BLaER1 (cell line): ENCODE measurements around the gene EIF4ENIF1.
A peak's percentile ranks its signal among the peaks of the same experiment; 100 is the strongest.

Experiments used
- H3K27ac ChIP-seq: shearing (Covaris generic); formaldehyde crosslinking; 2 replicates; pipeline ENCODE4 v1.8.1; 2022
- H3K27me3 ChIP-seq: shearing (Covaris generic); formaldehyde crosslinking; 2 replicates; pipeline ENCODE4 v1.8.1; 2022
- H3K36me3 ChIP-seq: shearing (Covaris generic); formaldehyde crosslinking; 2 replicates; pipeline ENCODE4 v1.8.1; 2022
- H3K4me1 ChIP-seq: shearing (Covaris generic); formaldehyde crosslinking; 2 replicates; pipeline ENCODE4 v1.8.1; 2022
- H3K4me2 ChIP-seq: shearing (Covaris generic); formaldehyde crosslinking; 2 replicates; pipeline ENCODE4 v1.8.1; 2022
- H3K4me3 ChIP-seq: shearing (Covaris generic); formaldehyde crosslinking; 2 replicates; pipeline ENCODE4 v1.8.1; 2022
- H3K9ac ChIP-seq: shearing (Covaris generic); formaldehyde crosslinking; 2 replicates; pipeline ENCODE4 v1.8.1; 2022
- H3K9me3 ChIP-seq: shearing (Covaris generic); formaldehyde crosslinking; 2 replicates; pipeline ENCODE4 v1.8.1; 2022
- H4K20me1 ChIP-seq: shearing (Covaris generic); formaldehyde crosslinking; 2 replicates; pipeline ENCODE4 v1.8.1; 2022
- Cebpa-rat ChIP-seq: shearing (Covaris generic); IDR thresholded peaks from 2 replicates; pipeline ENCODE4 v1.8.1; 2022

The EIF4ENIF1 gene

DNA sequence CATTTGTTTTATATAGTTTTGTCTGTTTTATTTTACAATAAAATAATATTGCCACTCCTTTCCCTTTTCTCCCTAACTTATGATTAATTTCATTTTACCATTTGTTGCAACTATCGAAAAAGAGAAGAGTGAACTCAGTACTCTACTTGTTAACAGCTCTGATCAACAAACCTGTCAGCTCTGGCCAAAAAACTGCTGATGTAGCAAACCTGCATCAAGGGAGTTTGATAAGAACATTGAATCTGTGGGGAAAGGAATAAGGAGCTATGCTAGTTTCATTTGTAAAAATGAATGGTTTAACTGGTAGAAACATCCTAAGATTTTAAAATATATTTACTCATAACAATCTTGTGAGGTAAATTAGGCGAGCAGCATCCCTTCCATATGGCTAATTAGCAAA is 42.9 kb downstream of the EIF4ENIF1 start:
- peaks cover 11% of the 10 kb centered on the region; the same call in 1 of the 2 replicates for H4K20me1 ChIP-seq
- no peak overlapping the region for H3K27ac ChIP-seq
- TF ChIP-seq Cebpa-rat: no peak
- H3K36me3 ChIP-seq: peaks cover 91% of the 10 kb centered on the region
- H3K4me3 ChIP-seq: no peak overlapping the region
- no peak overlapping the region for H3K4me2 ChIP-seq
- no peaks in the 10 kb centered on the region for H3K27me3 ChIP-seq
- peaks cover 12% of the 10 kb centered on the region for H3K4me1 ChIP-seq
- H3K9me3 ChIP-seq: no peaks in the 10 kb centered on the region
- no peak overlapping the region for H3K9ac ChIP-seq

DNA sequence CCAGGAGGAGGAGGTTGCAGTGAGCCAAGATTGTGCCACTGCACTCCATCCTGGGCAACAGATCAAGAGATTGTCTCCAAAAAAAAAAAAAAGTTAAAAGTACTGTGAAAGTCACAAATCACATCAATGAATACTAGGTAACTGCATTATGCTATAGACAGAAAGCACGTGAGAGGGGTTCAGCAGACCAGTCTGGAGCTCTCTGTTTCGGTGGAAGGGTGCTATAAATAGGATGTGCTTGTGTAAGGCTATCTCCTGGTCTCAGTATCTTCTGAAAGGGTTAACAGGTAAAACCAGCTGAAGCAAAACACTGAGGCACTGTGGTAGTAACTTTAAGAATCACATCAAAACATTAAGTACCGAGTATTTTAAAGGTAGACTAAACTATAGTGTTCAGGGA is 43.4 kb downstream of the EIF4ENIF1 start:
- Histone ChIP-seq H3K4me2 (no peak overlapping the region), H3K4me3 (no peak overlapping the region), H3K36me3 (peaks cover 93% of the 10 kb centered on the region), H3K9me3 (no peaks in the 10 kb centered on the region), H3K27ac (no peak overlapping the region), H3K27me3 (no peaks in the 10 kb centered on the region), H3K9ac (no peak overlapping the region), H3K4me1 (peaks cover 12% of the 10 kb centered on the region), H4K20me1 (peaks cover 11% of the 10 kb centered on the region; the same call in 1 of the 2 replicates)
- no peak for TF ChIP-seq Cebpa-rat

DNA sequence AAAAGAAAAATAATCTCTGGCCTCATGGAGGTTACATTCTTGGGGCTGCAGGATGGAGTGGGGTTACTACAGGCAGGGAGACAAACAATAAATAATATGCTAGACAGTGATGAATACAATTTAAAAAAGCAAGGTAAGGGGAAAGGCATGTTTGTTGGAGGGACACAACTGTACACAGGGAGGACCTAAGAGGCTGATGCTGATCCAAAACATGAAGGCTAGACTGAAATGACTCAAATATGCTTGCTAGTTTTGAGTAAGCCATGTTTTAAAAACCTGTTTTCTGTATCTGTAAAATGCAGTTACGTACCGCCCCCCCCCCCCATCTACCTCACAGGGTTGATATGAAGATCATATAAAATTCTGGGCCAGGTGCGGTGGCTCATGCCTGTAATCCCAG is 44.0 kb downstream of the EIF4ENIF1 start:
- TF ChIP-seq Cebpa-rat: no peak
- peaks cover 98% of the 10 kb centered on the region for H3K36me3 ChIP-seq
- no peak overlapping the region for H3K27ac ChIP-seq
- no peak overlapping the region for H3K4me3 ChIP-seq
- peaks cover 12% of the 10 kb centered on the region for H3K4me1 ChIP-seq
- H3K9me3 ChIP-seq: no peaks in the 10 kb centered on the region
- H3K4me2 ChIP-seq: no peak overlapping the region
- peaks cover 11% of the 10 kb centered on the region; the same call in 1 of the 2 replicates for H4K20me1 ChIP-seq
- H3K9ac ChIP-seq: no peak overlapping the region
- no peaks in the 10 kb centered on the region for H3K27me3 ChIP-seq

GRCh38 chr22:31443516-31443915 is 46.1 kb downstream of the EIF4ENIF1 start:
- H3K4me3 ChIP-seq: no peak overlapping the region
- H3K4me1 ChIP-seq: no peaks in the 10 kb centered on the region
- H3K27me3 ChIP-seq: no peaks in the 10 kb centered on the region
- no peak for TF ChIP-seq Cebpa-rat
- peaks cover 27% of the 10 kb centered on the region for H4K20me1 ChIP-seq
- H3K4me2 ChIP-seq: no peak overlapping the region
- no peak overlapping the region for H3K9ac ChIP-seq
- H3K9me3 ChIP-seq: no peaks in the 10 kb centered on the region
- peaks cover 100% of the 10 kb centered on the region for H3K36me3 ChIP-seq
- H3K27ac ChIP-seq: no peak overlapping the region

- Histone ChIP-seq H4K20me1 (peaks cover 27% of the 10 kb centered on the region), H3K9ac (no peak overlapping the region), H3K27ac (no peak overlapping the region), H3K36me3 (peaks cover 100% of the 10 kb centered on the region), H3K9me3 (no peaks in the 10 kb centered on the region), H3K4me1 (no peaks in the 10 kb centered on the region), H3K4me3 (no peak overlapping the region), H3K4me2 (no peak overlapping the region), H3K27me3 (no peaks in the 10 kb centered on the region)
- TF ChIP-seq Cebpa-rat: no peak
These were observed 46.7 kb downstream of the EIF4ENIF1 start for GRCh38 chr22:31442768-31443489.

GRCh38 chr22:31441652-31442051 is 48.0 kb downstream of the EIF4ENIF1 start:
- Histone ChIP-seq H3K4me2 (no peak overlapping the region), H3K27me3 (no peaks in the 10 kb centered on the region), H3K27ac (no peak overlapping the region), H3K4me1 (no peaks in the 10 kb centered on the region), H3K9ac (no peak overlapping the region), H4K20me1 (peaks cover 31% of the 10 kb centered on the region), H3K9me3 (no peaks in the 10 kb centered on the region), H3K36me3 (peaks cover 99% of the 10 kb centered on the region), H3K4me3 (no peak overlapping the region)
- no peak for TF ChIP-seq Cebpa-rat

DNA sequence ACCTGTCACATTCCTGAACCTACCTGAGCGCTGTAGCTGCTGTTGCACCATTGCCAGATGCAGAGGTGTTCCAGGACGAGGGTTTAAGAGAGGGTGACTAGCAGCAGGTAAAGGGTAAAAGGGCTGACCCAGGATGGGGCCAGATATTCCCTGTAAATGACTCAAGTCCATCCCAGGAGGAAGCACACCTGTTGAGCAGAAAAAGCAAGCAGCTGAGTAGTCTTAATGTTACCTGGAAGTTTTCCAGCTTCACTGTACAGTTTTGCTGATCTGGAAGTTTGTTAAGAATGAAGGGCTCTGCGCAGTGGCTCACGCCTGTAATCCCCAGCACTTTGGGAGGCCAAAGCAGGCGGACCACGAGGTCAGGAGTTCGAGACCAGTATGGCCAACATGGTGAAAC is 49.0 kb downstream of the EIF4ENIF1 start:
- Histone ChIP-seq H3K36me3 (peaks cover 99% of the 10 kb centered on the region), H4K20me1 (peaks cover 37% of the 10 kb centered on the region)
- TF ChIP-seq Cebpa-rat: no peak

DNA sequence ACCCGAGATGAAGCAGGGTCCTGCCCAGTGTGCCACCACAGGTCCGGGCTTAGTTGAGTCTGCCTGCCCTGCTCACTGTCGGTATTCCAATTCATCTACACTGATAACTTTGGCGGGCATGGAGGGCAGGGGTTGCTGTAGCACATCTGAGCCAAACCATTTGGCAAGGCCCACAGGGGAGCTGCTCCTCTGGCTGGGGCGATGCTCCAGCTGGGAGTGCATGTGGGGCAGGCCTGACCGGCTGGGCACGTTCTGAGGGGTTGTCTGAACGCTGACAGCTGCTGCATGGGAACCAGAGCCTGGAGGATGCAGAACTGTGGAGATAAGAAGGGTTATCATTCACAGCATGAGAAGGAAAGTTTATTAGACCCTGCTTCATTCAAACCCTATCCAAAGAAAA is 49.8 kb downstream of the EIF4ENIF1 start:
- Histone ChIP-seq H3K4me3 (no peak overlapping the region), H3K27ac (no peak overlapping the region), H3K9me3 (no peaks in the 10 kb centered on the region), H3K9ac (no peak overlapping the region), H3K4me1 (no peaks in the 10 kb centered on the region), H3K36me3 (peaks cover 99% of the 10 kb centered on the region), H3K4me2 (no peak overlapping the region), H4K20me1 (peaks cover 39% of the 10 kb centered on the region), H3K27me3 (no peaks in the 10 kb centered on the region)
- no peak for TF ChIP-seq Cebpa-rat

More for the DNA sequence above, 49.0 kb downstream of the EIF4ENIF1 start:
- no peak overlapping the region for H3K4me2 ChIP-seq
- no peaks in the 10 kb centered on the region for H3K4me1 ChIP-seq
- H3K27me3 ChIP-seq: no peaks in the 10 kb centered on the region
- H3K27ac ChIP-seq: no peak overlapping the region
- H3K9me3 ChIP-seq: no peaks in the 10 kb centered on the region
- H3K9ac ChIP-seq: no peak overlapping the region
- no peak overlapping the region for H3K4me3 ChIP-seq

DNA sequence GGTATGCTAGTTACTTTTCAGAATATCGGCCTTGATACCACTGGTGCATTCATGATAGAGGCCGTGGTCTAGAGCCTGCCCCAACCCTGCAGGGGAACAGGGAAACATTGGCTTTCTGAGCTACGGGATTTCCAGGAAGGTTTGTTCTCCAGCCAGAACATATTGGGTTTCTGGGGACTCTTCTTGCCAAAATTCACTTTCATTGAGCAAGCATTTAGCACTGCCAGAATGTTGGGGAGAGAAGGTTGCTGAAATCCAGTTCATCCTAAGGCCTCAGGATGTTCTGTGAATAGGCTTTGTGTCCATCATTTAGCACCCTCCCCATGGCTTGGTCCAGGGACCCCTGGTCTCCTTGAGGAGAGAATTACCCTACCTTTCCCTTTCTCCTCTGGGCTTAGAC is 53.5 kb downstream of the EIF4ENIF1 start:
- H4K20me1 ChIP-seq: peaks cover 55% of the 10 kb centered on the region
- no peak overlapping the region for H3K9ac ChIP-seq
- H3K36me3 ChIP-seq: peaks cover 99% of the 10 kb centered on the region
- H3K27ac ChIP-seq: no peak overlapping the region
- no peak overlapping the region for H3K4me3 ChIP-seq
- H3K4me1 ChIP-seq: no peaks in the 10 kb centered on the region
- H3K9me3 ChIP-seq: no peaks in the 10 kb centered on the region
- H3K4me2 ChIP-seq: no peak overlapping the region
- H3K27me3 ChIP-seq: no peaks in the 10 kb centered on the region
- no peak for TF ChIP-seq Cebpa-rat

DNA sequence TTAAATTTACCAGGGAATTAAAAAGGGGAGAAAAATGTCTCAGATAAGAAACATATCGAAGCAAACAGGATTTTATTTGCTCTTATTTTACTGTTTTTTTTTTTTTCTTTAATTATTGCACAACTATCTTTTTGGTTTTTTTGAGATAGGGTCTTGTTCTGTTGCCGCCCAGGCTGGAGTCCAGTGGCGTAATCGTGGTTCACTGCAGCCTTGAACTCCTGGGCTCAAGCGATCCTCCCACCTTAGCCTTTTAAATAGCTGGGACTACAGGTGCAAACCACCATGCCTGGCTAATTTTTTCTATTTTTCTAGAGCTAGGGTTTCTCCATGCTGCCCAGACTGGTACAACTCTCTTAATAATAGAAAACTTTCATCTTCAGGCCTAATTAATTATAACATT is 57.7 kb downstream of the EIF4ENIF1 start:
- Histone ChIP-seq H3K27me3 (no peaks in the 10 kb centered on the region), H4K20me1 (peaks cover 60% of the 10 kb centered on the region), H3K36me3 (peaks cover 100% of the 10 kb centered on the region), H3K4me3 (no peak overlapping the region), H3K4me2 (no peak overlapping the region), H3K9me3 (no peaks in the 10 kb centered on the region), H3K4me1 (no peaks in the 10 kb centered on the region), H3K9ac (no peak overlapping the region), H3K27ac (no peak overlapping the region)
- 0 out of 2 replicates have a peak, but pooled peaks have one; percentile 14 for TF ChIP-seq Cebpa-rat
